RPMI8226 (cell line): ENCODE results near the gene HMG20A.

ENCODE experiments used
- DNase-seq: peaks from one replicate; pipeline ENCODE4 v3.0.0-alpha.2; 2015

The HMG20A gene

DNA sequence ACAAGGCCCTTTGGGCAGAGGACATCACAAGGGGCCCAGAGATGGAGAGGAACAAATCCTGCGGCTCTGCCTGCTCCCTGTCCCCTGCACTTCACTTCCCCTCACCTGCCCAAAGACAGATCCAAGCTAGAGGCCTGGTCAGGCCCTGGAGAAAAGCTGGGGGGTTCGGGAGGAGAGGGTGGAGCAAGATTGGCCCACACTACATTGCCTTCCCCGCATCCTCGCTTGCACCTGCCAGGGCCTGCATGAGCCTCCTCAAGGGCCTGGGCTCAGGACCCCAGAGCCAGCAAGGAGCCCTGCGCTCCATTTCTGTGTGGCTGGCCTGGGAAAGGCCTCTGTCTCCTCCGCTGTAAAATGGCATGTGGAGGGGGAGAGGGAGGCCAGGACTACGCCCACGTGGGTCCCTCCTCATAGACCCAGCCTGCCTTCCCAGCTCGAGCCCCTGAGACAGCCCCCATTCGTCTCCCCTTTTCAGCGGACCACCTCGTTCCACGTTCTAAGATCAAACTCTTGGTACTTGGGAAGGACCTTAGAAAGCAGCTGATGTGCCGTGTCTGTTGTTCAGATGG lies 106.0 kb downstream of the HMG20A start:
- no peak for DNase-seq

DNA sequence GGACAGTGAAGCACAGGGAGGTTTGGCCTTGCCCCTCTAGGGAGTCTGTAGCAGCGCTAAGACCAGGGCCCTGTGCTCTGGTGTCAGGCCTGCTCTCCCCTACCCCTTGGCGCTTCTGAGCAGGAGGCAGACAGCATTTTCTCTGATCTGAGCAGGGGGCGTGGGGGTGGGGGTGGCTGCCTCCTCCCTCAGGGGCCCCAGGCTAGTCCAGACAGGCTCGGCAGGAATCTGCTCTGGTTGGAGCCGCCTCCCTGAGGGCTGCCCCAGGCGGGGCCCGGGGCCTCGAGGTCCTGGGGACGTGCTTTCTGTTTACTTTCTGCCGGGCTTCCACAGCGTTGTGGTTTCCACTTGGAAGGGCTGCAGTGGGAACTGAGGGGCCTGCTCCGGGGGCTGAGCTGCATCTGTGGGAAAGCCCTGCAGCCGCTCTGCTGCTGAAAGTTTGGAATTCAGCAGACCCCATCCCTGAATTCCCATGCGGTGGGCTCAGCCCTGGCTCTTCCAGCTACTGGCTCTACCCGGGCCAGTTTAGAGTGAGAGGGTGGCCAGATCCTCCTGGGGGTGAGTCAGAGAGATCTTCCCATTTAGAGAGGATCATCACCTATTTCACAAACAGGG lies 106.6 kb downstream of the HMG20A start:
- no peak for DNase-seq

DNA sequence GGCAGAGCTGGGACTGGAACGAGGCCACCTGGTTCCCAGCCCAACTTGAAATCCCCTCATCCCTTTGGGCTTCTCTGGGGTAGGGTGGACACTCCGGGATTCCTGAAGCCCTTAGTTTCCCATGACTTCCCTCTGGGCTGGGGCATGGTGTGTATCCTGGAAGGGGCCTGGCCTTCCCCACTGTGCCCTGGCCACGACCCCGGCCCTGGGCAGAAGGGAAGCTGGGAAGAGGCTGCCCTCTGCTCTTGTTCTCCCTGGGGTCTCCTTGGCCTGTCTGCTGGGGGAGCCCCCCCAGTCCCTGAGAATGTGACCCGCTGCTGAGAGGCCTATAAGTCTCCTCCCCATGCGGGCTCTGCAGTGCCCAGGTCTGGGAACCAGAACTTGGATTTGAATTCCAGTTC lies 107.1 kb downstream of the HMG20A start:
- no peak for DNase-seq

DNA sequence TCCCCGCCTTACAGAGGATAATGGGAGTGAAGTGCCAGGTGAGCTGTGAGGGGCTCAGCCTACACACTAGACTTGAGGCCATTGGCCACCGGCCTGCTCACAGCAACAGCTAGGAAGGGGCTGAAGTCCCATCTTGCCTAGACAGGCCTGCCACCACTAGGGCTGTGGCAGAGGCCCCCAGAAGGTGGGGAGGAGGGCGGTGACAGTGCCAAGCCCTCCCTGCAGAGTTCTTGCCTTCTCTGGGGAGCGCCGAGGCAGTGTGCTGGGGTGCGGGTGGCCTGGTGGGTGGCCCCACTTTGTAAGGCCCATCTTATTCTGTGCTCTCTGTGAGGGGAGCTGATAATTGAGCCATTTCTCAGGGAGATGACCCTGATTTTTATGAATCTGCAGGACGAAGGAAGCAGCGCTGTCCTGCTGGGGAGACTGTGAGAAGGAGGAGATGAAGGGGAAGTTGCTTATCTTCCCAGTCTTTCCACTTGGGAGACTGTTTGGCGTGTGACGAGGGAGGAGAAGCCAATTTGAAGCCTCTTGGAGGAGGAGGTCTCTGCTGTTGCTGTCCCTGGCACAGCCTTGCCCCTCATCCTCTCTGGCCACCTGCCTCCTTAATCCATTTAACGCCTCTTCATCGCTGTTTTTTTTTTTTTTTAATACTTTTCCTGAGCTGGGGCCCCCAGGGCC lies 107.7 kb downstream of the HMG20A start:
- no peak for DNase-seq

DNA sequence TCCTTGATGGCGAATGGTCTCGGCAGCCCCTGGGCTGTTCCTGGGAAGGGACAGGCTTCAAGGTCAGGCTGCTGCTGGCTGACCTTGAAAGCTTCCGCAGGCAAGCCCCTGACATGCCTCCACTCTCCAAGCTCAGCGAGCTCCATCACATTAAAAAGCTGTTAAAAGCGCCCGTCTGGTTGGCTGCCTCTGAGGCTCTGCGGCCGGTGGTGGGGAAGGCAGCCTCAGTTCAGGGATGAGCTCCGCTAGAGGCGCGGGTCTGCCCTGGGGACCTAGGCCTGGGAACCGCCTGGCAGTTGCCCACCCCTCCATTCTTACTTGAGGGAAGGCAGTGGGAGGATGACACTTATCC lies 108.3 kb downstream of the HMG20A start:
- DNase-seq = no peak

DNA sequence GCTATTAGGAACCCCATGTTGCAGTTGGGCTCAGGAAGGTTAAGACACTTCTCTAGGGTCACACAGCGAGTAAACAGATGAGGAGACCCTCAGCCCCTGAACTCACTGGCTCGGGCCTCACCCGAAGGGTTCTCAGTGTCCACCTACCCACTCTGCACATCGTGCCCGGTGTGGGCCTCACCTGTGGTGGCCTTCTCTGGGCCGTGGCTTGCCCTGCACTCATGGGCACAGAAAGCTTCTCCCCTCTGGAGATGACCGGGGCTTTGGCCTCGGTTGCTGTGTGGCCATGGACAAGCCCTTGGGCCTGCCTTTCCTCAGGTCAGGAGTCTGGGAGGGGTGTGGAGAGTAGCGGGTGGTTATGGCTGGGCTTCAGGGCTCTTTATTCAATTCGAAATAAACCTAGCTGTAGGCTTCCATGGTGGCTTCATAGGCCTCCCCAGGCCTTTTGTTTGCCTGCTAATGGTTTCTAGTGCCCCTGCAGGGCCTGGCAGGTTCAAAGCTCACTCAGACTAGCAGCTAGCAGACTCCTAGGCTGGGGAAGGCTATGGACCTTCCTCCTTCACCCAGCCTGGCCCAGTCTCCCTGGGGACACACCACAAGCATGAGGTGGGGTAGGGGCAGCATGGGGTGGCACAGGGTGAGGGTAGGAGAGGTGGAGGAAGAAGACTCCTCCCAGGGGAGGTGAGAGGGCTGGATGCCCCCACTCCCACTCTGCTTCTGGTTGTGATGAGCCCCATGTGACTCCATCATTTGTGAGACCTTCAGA lies 108.9 kb downstream of the HMG20A start:
- DNase-seq = no peak

DNA sequence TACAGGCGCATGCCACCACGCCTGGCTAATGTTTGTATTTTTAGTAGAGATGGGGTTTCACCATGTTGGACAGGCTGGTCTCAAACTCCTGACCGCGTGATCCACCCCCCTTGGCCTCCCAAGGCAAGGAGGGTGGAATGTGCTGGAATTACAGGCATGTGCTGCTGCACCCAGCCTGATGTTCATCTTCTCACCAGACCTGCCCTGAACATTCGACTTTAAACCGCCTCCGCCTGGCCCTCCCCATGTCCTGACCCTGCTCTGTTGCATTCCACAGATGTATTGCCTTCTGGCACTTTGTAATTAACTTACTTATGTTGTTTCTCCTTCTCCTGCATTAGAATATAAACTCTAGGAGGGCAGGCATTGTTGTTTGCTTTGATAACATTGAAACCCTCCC lies 109.9 kb downstream of the HMG20A start:
- DNase-seq = no peak

DNA sequence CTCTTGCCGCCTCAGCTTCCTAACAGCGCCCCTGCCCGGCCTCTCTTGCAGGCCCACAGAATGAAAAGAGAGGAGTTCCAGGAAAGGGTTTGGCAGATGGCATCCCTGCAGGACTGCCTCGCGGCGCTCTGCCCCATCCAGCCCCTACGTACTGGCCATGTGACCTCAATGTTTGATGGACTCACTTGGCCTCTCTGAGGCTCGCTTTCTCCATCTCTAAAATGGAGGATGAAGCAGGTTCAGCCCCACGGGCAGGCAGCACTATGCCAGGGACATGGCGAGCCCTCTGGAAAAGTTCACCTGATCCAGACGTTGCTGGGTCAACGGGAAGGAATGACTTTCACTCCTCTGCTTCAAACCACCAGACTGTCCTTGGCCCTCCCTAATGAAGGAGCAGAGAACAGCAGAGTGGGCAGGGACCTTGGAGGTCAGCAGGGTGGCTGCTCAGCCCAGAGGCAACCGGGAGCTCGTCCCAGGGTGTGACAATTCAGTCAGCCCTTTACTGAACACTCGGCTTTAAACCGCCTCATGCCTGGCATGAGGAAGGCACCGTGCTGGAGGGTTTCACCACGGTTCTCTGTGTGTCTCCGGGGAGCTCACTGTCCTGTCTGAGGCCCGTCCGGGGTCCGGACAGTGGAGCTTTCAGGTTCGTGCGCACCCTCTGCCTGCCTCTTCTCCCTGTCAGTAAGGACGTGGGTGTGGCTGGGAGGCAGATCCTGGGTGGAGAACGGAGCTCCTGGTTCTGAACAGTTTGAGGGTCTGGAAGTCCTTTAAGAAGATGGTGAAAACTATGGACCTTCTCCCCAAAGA lies 110.7 kb downstream of the HMG20A start:
- no peak for DNase-seq

DNA sequence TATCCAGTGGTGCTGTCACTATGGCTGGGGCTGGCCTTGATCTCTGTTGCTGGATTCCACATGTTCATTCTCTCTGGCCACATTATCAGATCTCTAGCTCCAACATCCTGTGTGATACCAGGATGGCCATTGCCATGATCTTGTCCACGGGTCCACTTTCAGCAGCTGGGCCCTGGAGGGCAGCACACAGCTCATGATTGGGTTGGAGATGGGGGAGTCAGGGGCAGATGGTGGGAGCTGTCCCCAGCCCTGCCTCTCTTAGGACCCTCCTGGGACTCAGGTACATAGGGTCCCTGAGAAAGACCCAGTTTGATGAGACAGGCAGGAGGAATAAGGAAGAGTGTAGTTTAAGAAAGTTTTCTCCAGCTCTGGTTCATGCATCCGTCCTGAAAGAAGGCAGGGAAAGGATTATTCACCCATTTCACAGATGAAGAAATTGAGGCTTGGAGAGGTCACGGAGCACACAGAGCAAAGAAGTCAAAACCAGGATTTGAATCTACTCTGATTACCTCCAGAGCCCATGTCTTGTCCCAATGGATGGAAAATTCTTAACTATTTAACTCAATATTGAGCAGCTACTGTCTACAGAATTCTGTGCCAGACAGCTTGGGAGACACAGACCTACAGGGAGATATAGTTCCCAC lies 111.5 kb downstream of the HMG20A start:
- no peak for DNase-seq

DNA sequence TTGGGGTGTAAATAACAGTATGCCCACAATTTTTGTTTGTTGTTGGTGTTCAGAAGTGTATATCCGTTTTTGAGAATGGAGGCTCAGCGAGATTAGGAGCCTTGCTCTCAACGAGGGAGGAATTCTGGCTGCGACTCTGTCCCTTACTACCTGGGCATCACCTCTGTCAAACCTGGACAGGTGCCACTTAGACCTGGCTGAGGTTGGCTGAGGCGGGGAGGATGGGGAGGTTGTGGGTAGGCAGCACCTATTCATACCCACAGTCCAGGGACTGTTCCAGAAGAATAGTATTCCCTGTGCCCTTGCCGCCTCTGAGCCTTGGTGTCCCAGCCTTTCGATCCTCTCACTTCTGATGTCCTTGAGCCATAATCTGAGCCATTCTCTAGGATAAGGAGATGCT lies 112.2 kb downstream of the HMG20A start:
- DNase-seq = no peak

DNA sequence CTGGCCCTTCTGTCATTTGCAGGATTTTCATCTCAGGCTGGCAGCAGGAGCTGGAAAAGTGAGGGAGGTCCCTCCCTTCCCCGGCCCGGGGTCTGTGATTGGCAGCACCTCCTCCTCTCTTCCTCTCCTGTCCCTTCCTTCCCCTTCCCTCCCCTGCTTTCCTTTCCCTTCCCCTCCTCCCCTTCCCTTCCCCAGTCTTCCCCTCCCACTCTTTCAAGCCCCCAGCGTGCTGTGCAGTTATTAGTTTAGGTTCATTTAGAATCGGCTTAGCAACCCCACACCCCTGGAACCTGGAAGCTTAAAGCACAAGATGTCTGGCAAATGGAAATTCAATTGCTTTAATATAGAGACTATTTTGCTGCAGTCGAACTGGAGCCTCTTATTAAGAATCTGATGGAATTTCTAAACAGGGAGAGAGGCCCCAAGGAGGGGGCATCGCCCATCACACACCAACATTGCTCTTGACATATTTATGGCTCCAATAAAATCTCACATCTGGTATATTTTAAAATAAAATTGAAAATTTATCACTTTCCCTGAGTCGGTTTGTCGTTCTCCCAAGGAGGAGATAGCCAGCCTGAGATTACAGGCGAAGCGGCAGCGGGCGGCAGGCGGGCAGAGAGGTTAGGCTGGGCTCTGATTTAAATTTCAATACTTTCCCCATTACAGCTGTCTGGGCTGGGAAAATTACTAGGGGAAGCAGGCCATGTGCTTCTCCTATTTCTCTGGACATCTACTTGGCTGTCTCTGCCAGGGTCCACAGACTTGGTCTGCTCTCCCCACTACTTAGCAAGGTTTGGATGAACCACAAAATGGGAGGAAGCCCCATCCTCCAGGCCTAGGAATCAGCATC lies 113.1 kb downstream of the HMG20A start:
- no peak for DNase-seq
